Measurements from ENCODE around the gene TGFB1I1.

- TF ChIP-seq BRCA1 (CRISPR knock-in tag; IDR thresholded peaks at IDR 0.05): no peak
- no peak for TF ChIP-seq PBX3 (CRISPR knock-in tag; IDR thresholded peaks at IDR 0.05; ENCODE audit: borderline replicate concordance)
- TF ChIP-seq CTCF (CRISPR knock-in tag; IDR thresholded peaks at IDR 0.05): no peak
Observed at GRCh38 chr16:31423241-31423640, 48.7 kb upstream of the TGFB1I1 start.
